Measurements from ENCODE around the gene STIM2.

DNA sequence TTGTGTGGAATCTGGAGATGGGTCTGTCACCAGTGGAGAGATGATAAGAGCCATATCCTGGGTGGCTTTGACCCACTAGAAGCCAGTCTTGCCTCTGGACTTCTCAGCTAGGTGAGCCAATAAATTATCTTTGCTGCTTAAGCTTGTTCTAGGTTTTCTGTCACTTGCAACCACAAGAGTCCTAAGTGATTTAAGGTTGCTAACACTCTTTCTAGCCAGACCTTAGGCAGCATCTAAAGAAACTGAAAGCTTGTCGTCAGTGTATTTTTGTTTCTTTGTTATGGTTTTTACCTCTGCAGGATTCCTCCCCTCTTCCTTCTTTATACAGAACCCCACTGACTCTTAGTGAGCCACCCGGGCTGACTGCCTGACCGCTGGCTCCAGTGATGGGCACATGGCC, 37.1 kb upstream of the STIM2 start:
- TF ChIP-seq, protein P1, sequence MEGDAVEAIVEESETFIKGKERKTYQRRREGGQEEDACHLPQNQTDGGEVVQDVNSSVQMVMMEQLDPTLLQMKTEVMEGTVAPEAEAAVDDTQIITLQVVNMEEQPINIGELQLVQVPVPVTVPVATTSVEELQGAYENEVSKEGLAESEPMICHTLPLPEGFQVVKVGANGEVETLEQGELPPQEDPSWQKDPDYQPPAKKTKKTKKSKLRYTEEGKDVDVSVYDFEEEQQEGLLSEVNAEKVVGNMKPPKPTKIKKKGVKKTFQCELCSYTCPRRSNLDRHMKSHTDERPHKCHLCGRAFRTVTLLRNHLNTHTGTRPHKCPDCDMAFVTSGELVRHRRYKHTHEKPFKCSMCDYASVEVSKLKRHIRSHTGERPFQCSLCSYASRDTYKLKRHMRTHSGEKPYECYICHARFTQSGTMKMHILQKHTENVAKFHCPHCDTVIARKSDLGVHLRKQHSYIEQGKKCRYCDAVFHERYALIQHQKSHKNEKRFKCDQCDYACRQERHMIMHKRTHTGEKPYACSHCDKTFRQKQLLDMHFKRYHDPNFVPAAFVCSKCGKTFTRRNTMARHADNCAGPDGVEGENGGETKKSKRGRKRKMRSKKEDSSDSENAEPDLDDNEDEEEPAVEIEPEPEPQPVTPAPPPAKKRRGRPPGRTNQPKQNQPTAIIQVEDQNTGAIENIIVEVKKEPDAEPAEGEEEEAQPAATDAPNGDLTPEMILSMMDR (conservative IDR thresholded peaks at IDR 0.05) = no peak
- TF ChIP-seq ZFX (IDR thresholded peaks at IDR 0.05) = no peak

Measured in C4-2B (cell line).